Measurements from ENCODE around the gene C17orf113. TPM values are rescaled to one million over a fixed set of nuclear protein-coding genes. Genes with fewer than 3 reads are reported as not detected.

C17orf113 gene
- total and polyA plus RNA-seq, 5 donors = 0.60 to 1.2 (median 0.71) TPM

DNA sequence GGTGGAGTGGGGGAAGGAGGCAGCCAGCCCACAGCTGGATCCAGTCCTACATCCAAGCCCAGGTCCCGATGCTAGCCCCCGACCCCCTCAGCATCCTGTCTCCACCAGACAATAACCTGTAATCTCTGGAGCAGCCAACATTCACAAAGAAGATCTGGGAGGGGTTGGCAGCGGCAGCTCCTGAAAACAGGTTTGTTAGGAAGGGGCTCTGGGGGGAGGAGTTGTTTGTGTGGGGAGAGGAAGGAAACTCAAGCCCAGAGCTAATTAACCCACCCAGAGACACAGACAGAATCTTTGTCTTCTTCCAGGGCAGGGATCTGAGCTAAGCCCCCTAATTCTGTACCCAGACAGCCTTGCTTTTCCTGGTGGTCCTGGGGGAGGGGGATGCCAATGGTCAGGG is 4.6 kb upstream of the C17orf113 start:
- ATAC-seq = no peak
- Histone ChIP-seq H3K4me1 (ENCODE audit: control insufficient read depth, insufficient read depth, low read length) (no peaks in the 10 kb centered on the region), H3K9me3 (ENCODE audit: control insufficient read depth, low read length) (no peaks in the 10 kb centered on the region), H3K4me3 (ENCODE audit: low read length) (no peak overlapping the region), H3K27me3 (ENCODE audit: control insufficient read depth, insufficient read depth) (no peaks in the 10 kb centered on the region), H3K27ac (ENCODE audit: low read length) (no peak overlapping the region)
- intact Hi-C loops (cut with DNase I) = no loop called here
- 25% methylated on average over 3 of the region's 3 CpGs for WGBS
- DNase-seq = no peak

DNA sequence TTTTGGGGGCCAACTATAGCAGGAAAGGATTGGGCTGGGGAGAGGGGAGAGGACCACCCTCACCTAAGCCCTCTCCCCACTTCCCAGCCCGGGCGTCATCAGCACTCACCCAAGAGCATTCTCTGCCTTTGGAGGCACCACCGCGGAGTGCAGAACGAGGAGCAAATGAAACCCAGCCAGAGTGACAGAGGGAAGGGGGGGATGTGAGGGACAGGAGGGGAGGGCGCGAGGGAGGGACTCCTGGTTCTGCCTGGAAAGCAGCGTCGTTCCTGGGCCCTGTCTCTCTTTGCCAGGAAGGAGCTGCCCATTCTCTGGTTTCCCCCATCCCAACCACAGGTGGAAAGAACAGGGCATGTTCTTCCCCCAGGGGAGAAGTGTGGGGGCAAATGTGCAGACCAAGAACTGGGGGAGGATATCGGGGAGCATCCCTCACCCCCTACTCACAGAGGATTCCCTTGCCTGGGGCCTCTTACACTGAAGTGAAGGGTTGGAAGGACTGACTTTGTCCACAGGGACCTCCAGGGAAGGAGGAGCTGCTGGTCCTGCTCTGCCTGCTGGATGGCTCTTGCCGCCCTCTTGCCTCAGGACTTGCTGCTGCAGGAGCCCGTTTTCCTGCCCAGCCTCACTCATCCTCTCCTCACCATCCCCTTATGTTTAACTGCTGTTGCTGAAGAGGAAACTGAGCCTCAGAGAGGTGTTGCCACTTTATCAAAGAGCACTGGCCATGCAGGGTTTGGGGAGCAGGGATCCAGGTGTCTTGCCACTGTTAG is 3.5 kb upstream of the C17orf113 start:
- Histone ChIP-seq H3K27me3 (ENCODE audit: control insufficient read depth, insufficient read depth) (no peaks in the 10 kb centered on the region), H3K9me3 (ENCODE audit: control insufficient read depth, low read length) (no peaks in the 10 kb centered on the region), H3K4me1 (ENCODE audit: control insufficient read depth, insufficient read depth, low read length) (no peaks in the 10 kb centered on the region), H3K27ac (ENCODE audit: low read length) (no peak overlapping the region), H3K4me3 (ENCODE audit: low read length) (no peak overlapping the region)
- ATAC-seq (no peak), DNase-seq (no peak)
- intact Hi-C loops (cut with DNase I) = no loop called here
- WGBS = 20% methylated on average over 12 of the region's 12 CpGs

DNA sequence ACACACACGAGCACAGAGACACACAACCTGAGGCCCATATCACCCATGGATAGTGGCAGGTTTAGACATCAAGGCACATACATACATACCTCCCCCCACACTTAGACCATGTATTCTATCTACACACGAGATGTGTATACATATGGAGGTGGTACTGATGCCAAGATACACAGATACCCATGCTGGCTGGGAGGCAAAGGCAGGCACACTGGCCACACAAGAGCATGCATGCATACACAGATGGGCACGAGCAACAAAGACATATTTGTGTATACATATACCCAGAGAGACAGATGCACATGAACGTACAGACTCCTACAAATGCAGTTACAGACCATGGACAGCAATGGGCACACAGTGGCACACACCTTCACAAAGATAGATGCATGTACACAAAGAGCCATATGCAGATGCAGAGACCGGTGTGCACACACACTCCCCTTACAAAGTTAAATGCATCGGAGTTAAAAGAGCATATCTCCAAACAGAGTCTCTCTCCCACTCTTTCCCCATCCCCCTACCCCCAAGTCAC is 2.0 kb upstream of the C17orf113 start:
- DNase-seq = no peak
- no peaks in the 10 kb centered on the region for H3K4me1 ChIP-seq (ENCODE audit: control insufficient read depth, insufficient read depth, low read length)
- 78% methylated on average over 6 of the region's 6 CpGs for WGBS
- no peak overlapping the region for H3K4me3 ChIP-seq (ENCODE audit: low read length)
- H3K27ac ChIP-seq (ENCODE audit: low read length) = no peak overlapping the region
- intact Hi-C loops (cut with DNase I) = no loop called here
- no peak for ATAC-seq
- no peaks in the 10 kb centered on the region for H3K27me3 ChIP-seq (ENCODE audit: control insufficient read depth, insufficient read depth)
- no peaks in the 10 kb centered on the region for H3K9me3 ChIP-seq (ENCODE audit: control insufficient read depth, low read length)

DNA sequence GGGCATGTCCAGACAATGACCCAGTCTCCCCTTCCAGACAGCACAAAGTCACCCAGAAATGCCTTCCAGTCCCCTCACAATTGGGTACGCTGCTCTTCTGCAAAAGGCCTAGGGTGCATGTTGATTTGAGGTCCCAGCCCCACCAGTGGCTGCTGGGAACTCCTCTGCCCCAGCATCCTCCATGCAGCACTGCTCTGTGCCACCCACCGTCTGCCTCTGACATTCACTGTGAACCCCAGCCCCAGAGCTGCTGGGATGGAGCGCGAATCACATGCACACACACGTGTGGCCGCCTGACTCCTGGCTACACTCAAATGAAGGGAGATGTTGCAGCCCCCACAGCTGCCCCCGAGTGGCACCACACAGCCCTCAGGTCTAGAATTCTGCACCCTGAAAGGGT is 1.2 kb upstream of the C17orf113 start:
- intact Hi-C loops (cut with DNase I) = no loop called here
- ATAC-seq (no peak), DNase-seq (no peak)
- no peaks in the 10 kb centered on the region for H3K9me3 ChIP-seq (ENCODE audit: control insufficient read depth, low read length)
- H3K4me3 ChIP-seq (ENCODE audit: low read length) = no peak overlapping the region
- 89% methylated on average over 7 of the region's 7 CpGs for WGBS
- H3K4me1 ChIP-seq (ENCODE audit: control insufficient read depth, insufficient read depth, low read length) = no peaks in the 10 kb centered on the region
- no peaks in the 10 kb centered on the region for H3K27me3 ChIP-seq (ENCODE audit: control insufficient read depth, insufficient read depth)
- no peak overlapping the region for H3K27ac ChIP-seq (ENCODE audit: low read length)

DNA sequence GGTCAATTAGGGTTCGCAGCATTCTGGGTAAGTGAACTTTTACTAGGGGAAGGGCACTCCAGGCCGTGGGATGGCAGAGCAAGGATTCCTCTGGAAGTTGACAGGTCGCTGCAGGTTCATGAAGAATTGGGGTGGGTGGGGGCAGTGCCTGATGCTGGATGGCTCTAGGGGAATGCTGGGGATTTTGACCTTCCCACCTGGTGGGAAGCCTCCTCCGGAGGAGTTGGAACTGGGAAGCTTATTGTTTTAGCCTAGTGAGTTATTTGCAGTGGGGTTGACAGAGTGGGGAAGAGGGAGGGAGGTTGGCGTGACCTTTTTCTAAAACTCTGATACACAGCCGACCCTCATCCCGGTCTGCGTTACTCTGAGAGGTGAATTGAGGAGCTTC is 606 bp upstream of the C17orf113 start:
- intact Hi-C loops (cut with DNase I) = no loop called here
- 64% methylated on average over 8 of the region's 8 CpGs for WGBS
- Histone ChIP-seq H3K4me3 (ENCODE audit: low read length) (peak overlapping the region; percentile 58), H3K27ac (ENCODE audit: low read length) (no peak overlapping the region), H3K9me3 (ENCODE audit: control insufficient read depth, low read length) (no peaks in the 10 kb centered on the region), H3K4me1 (ENCODE audit: control insufficient read depth, insufficient read depth, low read length) (no peaks in the 10 kb centered on the region), H3K27me3 (ENCODE audit: control insufficient read depth, insufficient read depth) (no peaks in the 10 kb centered on the region)
- ATAC-seq = no peak
- DNase-seq = no peak

DNA sequence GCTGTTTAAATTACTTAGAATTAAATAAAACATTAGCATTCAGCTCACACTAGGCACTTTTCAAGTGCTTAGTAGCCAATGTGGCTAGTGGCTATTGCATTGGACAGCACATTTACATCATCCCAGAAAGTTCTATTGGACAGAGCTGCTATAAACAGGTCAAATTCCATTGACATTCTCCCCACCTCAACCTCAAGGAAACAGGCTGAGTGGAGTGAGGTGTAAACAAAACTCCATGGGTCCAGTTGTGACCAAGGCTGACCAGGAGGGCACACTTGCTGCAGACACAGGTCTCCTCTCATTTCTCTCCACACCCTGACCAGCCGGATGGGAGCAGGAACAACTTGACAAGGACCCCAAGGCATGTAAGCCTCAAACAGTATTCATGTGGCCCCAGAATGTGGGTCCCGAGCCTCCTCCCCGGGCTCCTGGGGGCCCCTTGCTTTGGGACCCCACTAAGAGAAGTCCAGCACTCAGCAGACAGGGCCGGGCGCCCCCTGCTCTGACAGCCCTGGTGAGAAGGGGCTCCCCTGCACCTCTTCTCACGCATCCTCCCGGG is 488 bp downstream of the C17orf113 start:
- ATAC-seq = peak in 1 of 2 donors; percentile 28
- under 1% methylated on average over 7 of the region's 7 CpGs for WGBS
- Histone ChIP-seq H3K4me1 (ENCODE audit: control insufficient read depth, insufficient read depth, low read length) (no peaks in the 10 kb centered on the region), H3K4me3 (ENCODE audit: low read length) (peak overlapping the region; percentile 58), H3K9me3 (ENCODE audit: control insufficient read depth, low read length) (no peaks in the 10 kb centered on the region), H3K27ac (ENCODE audit: low read length) (no peak overlapping the region), H3K27me3 (ENCODE audit: control insufficient read depth, insufficient read depth) (no peaks in the 10 kb centered on the region)
- DNase-seq = no peak
- intact Hi-C loops (cut with DNase I) = no loop called here

DNA sequence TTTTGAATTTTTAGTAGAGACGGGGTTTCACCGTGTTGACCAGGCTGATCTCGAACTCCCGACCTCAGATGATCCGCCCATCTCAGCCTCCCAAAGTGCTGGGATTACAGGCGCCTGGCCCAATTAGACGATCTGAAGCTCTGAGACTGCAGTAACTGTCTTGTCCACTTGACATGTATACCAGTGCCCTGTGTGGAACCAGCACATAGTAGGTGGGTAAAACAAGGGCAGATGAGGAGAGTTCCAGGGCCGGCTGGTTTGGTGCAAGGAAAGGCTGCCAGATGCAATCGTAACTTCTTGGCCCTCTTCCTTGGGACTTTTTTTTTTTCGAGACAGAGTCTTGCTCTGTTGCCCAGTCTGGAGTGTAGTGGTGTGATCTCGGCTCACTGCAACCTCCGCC is 3.1 kb downstream of the C17orf113 start:
- 88% methylated on average over 12 of the region's 12 CpGs for WGBS
- intact Hi-C loops (cut with DNase I) = no loop called here
- H3K9me3 ChIP-seq (ENCODE audit: control insufficient read depth, low read length) = no peaks in the 10 kb centered on the region
- no peak for ATAC-seq
- H3K4me1 ChIP-seq (ENCODE audit: control insufficient read depth, insufficient read depth, low read length) = no peaks in the 10 kb centered on the region
- no peak overlapping the region for H3K4me3 ChIP-seq (ENCODE audit: low read length)
- no peaks in the 10 kb centered on the region for H3K27me3 ChIP-seq (ENCODE audit: control insufficient read depth, insufficient read depth)
- no peak for DNase-seq
- H3K27ac ChIP-seq (ENCODE audit: low read length) = no peak overlapping the region

DNA sequence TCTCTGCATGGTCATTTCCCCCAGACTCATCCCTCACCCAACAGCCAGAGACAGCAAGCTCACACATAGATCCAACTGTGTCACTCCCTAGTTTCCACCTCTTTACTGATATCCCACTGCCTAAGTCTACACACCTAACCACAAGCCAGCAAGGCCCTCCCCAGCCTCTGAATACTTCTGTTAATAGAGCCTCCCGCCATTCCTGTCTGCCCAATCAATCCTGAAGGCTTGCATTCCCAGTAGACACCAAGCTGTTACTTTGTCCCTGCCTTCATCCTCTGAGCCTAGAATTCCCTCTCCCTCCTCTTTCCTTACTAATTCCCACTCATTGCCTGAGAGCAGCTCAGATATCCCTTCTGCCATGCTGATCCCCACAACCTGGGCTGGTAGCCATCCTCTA is 4.7 kb downstream of the C17orf113 start:
- intact Hi-C loops (cut with DNase I) = no loop called here
- no peaks in the 10 kb centered on the region for H3K4me1 ChIP-seq (ENCODE audit: control insufficient read depth, insufficient read depth, low read length)
- no peaks in the 10 kb centered on the region for H3K9me3 ChIP-seq (ENCODE audit: control insufficient read depth, low read length)
- H3K27ac ChIP-seq (ENCODE audit: low read length) = no peak overlapping the region
- WGBS = 84% methylated on average over 1 of the region's 1 CpG
- no peaks in the 10 kb centered on the region for H3K27me3 ChIP-seq (ENCODE audit: control insufficient read depth, insufficient read depth)
- DNase-seq (no peak), ATAC-seq (no peak)
- H3K4me3 ChIP-seq (ENCODE audit: low read length) = no peak overlapping the region

DNA sequence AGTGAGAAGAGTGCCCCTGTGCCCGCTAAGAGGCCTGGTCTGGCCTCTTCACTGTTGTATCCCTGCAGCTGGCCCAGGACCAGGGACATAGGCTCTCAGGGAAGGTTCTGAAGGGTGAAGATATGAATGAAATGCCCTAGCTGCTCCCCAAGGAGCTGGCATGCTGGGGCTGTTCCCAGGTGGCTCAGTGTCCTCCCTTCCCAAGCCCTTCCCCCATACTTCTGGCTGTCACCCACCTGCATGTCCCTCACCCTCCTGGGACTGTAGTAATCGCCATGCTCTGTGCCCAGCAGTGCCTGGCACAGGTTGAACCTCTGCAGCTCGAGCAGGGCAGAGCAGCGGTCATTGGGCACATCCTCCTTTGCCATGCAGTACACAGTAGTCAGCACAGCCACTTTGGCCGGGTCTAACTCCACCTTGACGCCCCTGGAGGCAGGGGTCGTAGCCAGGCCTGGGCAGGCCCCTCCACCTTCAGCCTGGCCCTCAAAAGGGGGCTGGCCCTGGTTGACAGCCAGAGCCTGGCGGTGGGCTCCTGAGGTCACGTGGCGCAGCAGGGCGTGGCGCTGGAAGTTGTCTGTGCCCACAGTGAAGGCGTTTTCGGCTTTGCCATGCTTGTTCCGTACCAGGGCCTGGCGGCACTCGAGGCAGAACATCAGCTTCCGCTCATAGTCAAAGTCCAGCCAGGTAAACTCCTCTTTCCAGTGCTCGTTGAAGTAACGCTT is 7.6 kb downstream of the C17orf113 start:
- no peak overlapping the region for H3K27ac ChIP-seq (ENCODE audit: low read length)
- intact Hi-C loops (cut with DNase I) = no loop called here
- peak in 1 of 2 donors; percentile 25 for ATAC-seq
- no peak overlapping the region for H3K4me3 ChIP-seq (ENCODE audit: low read length)
- H3K4me1 ChIP-seq (ENCODE audit: control insufficient read depth, insufficient read depth, low read length) = no peaks in the 10 kb centered on the region
- no peaks in the 10 kb centered on the region for H3K27me3 ChIP-seq (ENCODE audit: control insufficient read depth, insufficient read depth)
- 90% methylated on average over 20 of the region's 20 CpGs for WGBS
- no peak for DNase-seq
- H3K9me3 ChIP-seq (ENCODE audit: control insufficient read depth, low read length) = no peaks in the 10 kb centered on the region

DNA sequence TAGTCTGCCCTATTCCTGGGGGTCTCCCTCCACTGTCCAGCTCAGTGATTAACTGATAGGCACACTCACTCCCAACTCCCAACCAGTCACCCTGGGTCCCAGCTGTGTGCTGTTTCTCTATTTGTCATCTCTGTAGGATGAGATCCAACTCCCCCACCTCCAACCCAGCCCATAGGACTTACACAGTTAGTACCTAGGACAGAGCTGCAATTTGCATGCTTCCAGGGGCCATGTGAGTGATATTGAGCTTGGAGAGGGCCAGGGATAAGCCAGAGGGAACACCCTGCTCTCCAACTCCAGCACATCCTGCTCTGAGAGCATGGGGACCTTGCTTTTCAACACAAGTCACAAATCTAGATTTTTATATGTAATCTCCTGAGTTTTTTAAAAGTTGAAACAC is 8.8 kb downstream of the C17orf113 start:
- DNase-seq = no peak
- intact Hi-C loops (cut with DNase I) = no loop called here
- Histone ChIP-seq H3K4me1 (ENCODE audit: control insufficient read depth, insufficient read depth, low read length) (no peaks in the 10 kb centered on the region), H3K27ac (ENCODE audit: low read length) (no peak overlapping the region), H3K4me3 (ENCODE audit: low read length) (no peak overlapping the region), H3K27me3 (ENCODE audit: control insufficient read depth, insufficient read depth) (no peaks in the 10 kb centered on the region), H3K9me3 (ENCODE audit: control insufficient read depth, low read length) (no peaks in the 10 kb centered on the region)
- no peak for ATAC-seq

DNA sequence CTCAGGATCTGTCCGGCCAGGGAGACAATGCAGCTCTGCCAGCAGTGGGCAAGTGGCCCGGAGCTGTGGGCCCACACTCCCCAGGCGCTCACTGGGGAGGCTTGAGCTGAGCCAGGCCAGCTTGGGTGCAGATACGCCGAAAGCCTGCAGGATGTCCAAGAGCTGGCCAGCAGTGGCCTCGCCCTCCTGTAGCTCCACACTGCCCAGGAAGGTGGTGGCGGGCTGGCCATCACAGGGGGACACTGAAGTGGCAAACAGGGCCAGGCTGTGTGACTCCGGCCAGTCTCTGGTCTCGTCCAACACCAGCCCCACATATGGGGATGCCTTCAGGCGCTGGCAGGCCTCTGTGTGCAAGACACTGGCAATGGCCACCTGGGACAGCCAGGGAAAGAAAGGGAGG is 9.6 kb downstream of the C17orf113 start:
- intact Hi-C loops (cut with DNase I) = no loop called here
- Histone ChIP-seq H3K4me3 (ENCODE audit: low read length) (no peak overlapping the region), H3K27ac (ENCODE audit: low read length) (no peak overlapping the region), H3K9me3 (ENCODE audit: control insufficient read depth, low read length) (no peaks in the 10 kb centered on the region), H3K27me3 (ENCODE audit: control insufficient read depth, insufficient read depth) (no peaks in the 10 kb centered on the region), H3K4me1 (ENCODE audit: control insufficient read depth, insufficient read depth, low read length) (no peaks in the 10 kb centered on the region)
- ATAC-seq = peak; percentile 7 to 10
- peak in 1 of 3 donors; percentile 44 for DNase-seq
- 98% methylated on average over 10 of the region's 10 CpGs for WGBS
